HL-60 (cell line): Measurements from ENCODE around the gene RAP1GAP.

Experiments
- DNase-seq, 2 experiments: peaks; one replicate each; pipeline ENCODE4 v3.0.0-alpha.2; 2010 to 2020; ENCODE audit warnings: low read depth in 1 of 2, low spot score in 1 of 2
- H3K27ac ChIP-seq: fragments of 250-450 bp; sonication (Bioruptor Pico); replicated peaks from 2 replicates; pipeline ENCODE4 v1.5.1; 2020; ENCODE audit warnings: mild to moderate bottlenecking, moderate library complexity
- H3K27me3 ChIP-seq: fragments of 250-450 bp; sonication (Bioruptor Pico); 2 replicates; pipeline ENCODE4 v1.5.1; 2021; ENCODE audit warnings: mild to moderate bottlenecking, moderate library complexity; ENCODE audit not compliant: insufficient read depth, poor library complexity, severe bottlenecking
- H3K4me3 ChIP-seq: replicated peaks from 2 replicates; pipeline ENCODE4 v1.5.1; 2011; ENCODE audit warnings: mild to moderate bottlenecking, control low read depth, low read length; ENCODE audit not compliant: insufficient read depth
- CTCF ChIP-seq: IDR thresholded peaks from one replicate; pipeline ENCODE4 v1.5.1; 2011; ENCODE audit warnings: low read length, control low read depth, inconsistent platforms; ENCODE audit not compliant: insufficient read depth
- GABPA ChIP-seq: IDR thresholded peaks from 2 replicates; pipeline ENCODE4 v1.6.1; 2012; ENCODE audit warnings: low read depth
- POLR2AphosphoS5 ChIP-seq: IDR thresholded peaks from 2 replicates; pipeline ENCODE4 v1.6.1; 2012; ENCODE audit warnings: low read depth
- REST ChIP-seq: IDR thresholded peaks from 2 replicates; pipeline ENCODE4 v1.6.1; 2012; ENCODE audit warnings: low read depth; ENCODE audit not compliant: insufficient replicate concordance
- SPI1 ChIP-seq: IDR thresholded peaks from 2 replicates; pipeline ENCODE4 v1.6.1; 2012; ENCODE audit warnings: low read depth, mild to moderate bottlenecking, borderline replicate concordance

The RAP1GAP gene

GRCh38 chr1:21653744-21654100, 15.4 kb downstream of the RAP1GAP start:
- DNase-seq: no peak
- no peak overlapping the region for H3K27ac ChIP-seq
- no peak for TF ChIP-seq CTCF
- no peak for TF ChIP-seq GABPA
- TF ChIP-seq POLR2AphosphoS5: no peak
- no peak for TF ChIP-seq SPI1
- no peak for TF ChIP-seq REST
- peaks cover 27% of the 10 kb centered on the region for H3K27me3 ChIP-seq
- no peak overlapping the region for H3K4me3 ChIP-seq

- Histone ChIP-seq H3K27me3 (peaks cover 27% of the 10 kb centered on the region), H3K4me3 (no peak overlapping the region), H3K27ac (no peak overlapping the region)
- no peak for TF ChIP-seq REST
- no peak for TF ChIP-seq SPI1
- TF ChIP-seq GABPA: no peak
- no peak for TF ChIP-seq POLR2AphosphoS5
- TF ChIP-seq CTCF: no peak
- no peak for DNase-seq
Measured at GRCh38 chr1:21652937-21653743, 16.0 kb downstream of the RAP1GAP start.

GRCh38 chr1:21652101-21652936, 16.8 kb downstream of the RAP1GAP start:
- DNase-seq: no peak
- H3K4me3 ChIP-seq: no peak overlapping the region
- TF ChIP-seq POLR2AphosphoS5 (no peak), REST (no peak), SPI1 (no peak), GABPA (no peak), CTCF (no peak)
- H3K27me3 ChIP-seq: peaks cover 27% of the 10 kb centered on the region
- H3K27ac ChIP-seq: no peak overlapping the region
